GM19099 (cell line): ENCODE data around the gene PPP6R3.

Experiments used
- POLR2A ChIP-seq: IDR thresholded peaks from 3 replicates; pipeline ENCODE4 v1.6.1; 2011; ENCODE audit warnings: low read depth; ENCODE audit not compliant: insufficient read length; ENCODE audit errors: extremely low read depth

PPP6R3 gene

DNA sequence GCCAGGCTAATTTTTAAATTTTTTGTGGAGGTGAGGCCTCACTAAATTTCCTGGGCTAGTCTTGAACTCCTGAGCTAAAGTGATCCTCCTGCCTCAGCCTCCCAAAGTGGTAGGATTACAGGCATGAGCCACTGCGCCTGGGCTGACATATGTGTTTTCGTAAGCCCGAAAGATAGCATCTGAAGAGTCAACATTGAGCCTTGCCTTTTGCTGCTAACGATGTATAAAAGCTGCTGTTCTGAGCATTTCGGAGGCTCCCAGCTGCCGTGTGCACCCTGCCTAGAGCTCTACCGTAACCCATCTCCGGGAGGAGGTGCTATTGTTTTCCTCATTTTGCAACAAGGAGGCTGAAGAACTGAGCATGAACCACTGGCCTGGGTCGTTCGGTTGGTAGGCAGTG is 18.1 kb upstream of the PPP6R3 start:
- no peak for TF ChIP-seq POLR2A

- TF ChIP-seq POLR2A, result no peak
Observed at GRCh38 chr11:68444566-68444965, 16.0 kb upstream of the PPP6R3 start.

GRCh38 chr11:68445531-68446035 is 15.0 kb upstream of the PPP6R3 start:
- no peak for TF ChIP-seq POLR2A

DNA sequence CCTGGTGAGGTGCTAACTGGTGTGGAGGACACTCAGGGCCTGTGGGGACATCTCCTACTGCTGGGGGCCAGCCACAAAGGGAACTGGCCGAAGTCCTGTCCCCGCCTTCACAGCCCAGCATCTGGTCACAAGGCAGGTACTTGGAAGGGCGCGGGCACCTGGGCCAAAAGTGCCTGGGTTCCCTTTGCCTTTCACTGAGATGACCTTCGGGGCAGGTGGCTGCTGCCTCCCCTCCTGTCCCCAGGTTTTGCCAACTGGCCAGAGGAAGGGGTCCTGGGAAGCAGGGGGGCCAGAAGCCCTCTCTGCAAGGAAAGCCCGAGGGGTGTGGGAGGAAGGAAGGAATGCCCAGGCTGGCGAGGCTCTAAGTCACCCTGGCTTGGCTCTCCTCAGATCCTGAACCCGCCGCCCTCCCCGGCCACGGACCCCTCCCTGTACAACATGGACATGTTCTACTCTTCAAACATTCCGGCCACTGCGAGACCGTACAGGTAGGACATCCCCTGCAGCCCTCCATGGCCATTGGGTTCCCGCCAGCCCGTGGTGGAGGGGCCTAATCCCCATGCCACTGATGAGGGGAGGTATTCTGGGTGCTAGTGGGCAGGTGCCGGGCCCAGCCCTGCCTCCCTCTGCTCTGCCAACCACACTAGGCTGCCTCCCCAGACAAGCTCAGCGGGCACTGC is 14.4 kb upstream of the PPP6R3 start:
- no peak for TF ChIP-seq POLR2A

GRCh38 chr11:68447015-68447801 is 13.3 kb upstream of the PPP6R3 start:
- TF ChIP-seq POLR2A, result no peak

DNA sequence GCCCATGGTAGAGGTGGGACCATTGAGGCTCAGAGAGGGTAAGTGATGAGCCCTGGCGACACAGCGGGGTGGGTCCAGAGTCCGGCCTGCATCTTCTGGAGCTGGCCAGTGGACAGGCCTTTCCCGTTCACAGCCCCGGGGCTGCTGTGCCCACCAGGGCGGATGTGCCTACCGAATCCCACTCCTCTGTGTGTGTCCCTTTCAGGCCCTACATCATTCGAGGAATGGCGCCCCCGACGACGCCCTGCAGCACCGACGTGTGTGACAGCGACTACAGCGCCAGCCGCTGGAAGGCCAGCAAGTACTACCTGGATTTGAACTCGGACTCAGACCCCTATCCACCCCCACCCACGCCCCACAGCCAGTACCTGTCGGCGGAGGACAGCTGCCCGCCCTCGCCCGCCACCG is 11.9 kb upstream of the PPP6R3 start:
- TF ChIP-seq POLR2A, result no peak

DNA sequence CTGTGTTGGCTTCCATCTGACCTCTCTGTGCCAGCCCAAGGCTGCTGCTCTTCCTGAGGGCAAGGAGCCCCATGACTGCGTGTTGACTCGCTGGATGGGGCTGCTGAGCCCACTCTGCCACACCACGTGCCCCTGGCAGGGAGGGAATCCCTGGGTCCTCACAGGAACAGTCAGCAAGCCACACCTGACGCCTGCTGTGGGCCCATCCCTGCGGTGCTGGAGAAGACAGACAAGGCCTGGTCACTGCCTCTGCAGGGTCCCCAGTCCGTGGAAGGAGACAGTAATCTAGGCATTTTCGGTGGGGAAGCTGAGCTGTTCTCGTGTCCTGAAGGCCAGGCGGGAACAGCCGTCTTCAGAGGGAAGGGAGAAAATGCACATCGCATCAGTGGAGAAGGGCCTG is 10.6 kb upstream of the PPP6R3 start:
- no peak for TF ChIP-seq POLR2A

DNA sequence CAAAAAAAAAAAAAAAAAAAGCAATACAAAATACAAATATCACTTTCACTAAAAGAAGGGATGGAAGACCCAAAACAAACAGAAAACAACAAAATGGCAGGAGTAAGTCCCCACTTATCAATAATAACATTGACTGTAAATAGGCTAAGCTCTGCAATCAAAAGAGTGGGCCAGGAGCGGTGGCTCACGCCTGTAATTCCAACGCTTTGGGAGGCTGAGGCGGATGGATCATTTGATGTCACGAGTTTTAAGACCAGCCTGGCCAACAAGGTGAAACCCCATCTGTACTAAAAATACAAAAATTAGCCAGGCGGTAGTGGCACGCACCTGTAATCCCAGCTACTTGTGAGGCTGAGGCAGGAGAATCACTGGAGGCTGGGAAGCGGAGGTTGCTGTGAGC is 9.8 kb upstream of the PPP6R3 start:
- no peak for TF ChIP-seq POLR2A

DNA sequence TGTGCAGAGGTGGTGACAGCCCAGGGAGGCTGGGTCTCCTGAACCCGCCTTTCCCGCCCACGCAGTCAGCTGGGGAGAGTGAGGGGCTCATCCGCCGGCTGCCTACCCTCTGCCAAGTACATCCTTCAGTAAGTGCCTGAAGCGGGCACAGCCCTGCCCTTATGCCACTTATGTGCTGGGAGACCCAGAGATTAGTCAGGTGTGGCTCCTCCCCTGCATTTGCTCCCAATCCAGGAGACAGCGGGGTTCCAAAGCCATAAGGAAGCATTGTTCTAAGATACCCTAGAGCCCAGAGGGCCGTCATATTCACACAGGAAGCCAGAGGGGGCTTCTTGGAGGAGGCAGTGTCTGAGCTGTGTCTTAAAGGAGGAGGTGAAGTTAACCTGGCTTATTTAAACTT is 5.8 kb upstream of the PPP6R3 start:
- no peak for TF ChIP-seq POLR2A

DNA sequence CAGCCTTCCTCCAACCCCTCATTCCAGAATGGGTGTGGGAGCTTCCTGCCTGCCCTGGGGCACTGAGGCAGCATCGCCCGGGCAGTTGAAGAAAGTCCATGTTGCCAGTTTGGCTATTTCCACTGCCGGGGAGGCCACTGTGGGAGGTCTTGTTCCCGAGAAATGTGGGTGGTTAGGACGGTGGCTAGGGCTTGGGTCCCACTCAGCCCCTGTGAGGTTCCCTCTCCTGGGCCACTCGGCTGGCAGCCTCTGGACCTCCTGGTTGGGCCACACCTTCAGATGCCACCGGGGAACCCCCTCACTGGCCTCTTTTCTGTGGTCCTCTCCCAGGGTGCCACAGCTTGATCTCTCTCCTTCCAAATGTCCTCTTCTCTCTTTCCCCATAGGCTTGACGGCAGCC is 5.1 kb upstream of the PPP6R3 start:
- no peak for TF ChIP-seq POLR2A

DNA sequence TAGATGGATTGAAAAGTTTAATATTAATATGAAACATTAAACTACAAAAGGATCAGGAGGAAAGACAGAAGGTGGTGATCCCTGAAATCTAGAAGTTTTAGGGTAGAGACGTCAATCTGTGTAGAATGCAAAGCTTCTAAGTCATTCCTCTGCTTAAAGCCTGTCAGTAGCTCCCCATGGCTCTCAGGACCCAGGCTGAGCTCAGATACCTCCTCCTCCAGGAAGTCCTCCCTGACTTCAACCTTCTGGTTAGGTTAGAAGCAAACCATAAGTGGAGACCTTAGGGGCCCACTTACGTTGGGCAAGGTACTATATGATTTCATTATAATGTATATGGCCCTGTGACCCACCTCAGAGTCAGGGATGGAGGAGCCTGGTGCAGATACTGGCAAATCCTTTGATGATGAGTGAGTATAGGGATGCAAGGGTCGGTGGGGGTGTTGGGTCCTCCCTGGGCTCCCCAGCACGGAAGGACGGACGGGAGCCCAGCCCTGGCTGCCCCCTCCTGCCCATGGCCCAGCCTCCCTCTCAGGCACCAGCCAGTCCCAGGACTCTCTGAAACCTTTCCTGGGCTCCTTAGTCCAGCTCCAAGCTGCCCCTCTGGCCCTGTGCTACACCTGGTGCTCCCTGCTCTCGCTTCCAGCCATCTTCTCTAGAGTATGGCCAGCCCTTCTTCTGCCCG is 3.2 kb upstream of the PPP6R3 start:
- TF ChIP-seq POLR2A, result no peak

DNA sequence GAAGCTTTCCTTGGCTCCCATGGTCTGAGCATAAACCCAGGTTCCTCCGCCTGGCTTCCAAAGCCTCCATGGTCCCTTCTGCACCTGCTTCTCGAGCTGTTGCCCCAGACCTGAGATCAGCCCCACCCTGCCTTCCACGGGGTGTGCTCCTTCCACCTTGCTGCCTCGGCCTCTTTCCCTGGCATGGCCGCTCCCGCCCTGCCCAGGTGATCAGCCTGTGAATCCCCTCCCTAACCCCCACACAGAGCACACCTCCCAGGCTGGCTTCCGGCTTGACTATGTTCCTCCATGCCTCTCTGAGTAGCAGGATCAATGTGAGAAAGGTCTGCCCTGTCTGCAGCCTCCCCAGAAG is 2.7 kb upstream of the PPP6R3 start:
- no peak for TF ChIP-seq POLR2A

- TF ChIP-seq POLR2A, result no peak
Observed at GRCh38 chr11:68459886-68460740, 439 bp upstream of the PPP6R3 start.

GRCh38 chr11:68461575-68461917 is 994 bp downstream of the PPP6R3 start:
- no peak for TF ChIP-seq POLR2A

DNA sequence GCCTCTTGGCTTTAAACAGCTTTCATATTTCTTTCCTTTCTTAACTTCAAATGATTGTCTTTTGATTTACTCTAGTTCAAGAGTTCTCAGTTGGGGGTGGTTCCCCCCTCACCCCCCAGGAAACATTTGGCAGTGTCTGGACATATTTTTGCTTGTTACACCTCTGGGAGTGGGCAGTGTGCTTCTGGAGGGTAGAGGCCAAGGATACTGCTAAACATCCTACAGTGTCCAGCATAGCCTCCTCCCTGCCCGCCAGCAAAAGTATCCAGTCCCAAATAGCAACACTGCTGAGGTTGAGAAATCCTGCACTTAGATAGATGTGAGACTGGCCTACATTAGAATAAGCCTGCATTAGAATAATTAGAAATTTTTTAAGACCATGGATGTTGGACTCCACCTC is 3.2 kb downstream of the PPP6R3 start:
- TF ChIP-seq POLR2A, result no peak

- TF ChIP-seq POLR2A, result no peak
Observed at GRCh38 chr11:68467201-68467834, 6.8 kb downstream of the PPP6R3 start.
